Neural cell (in vitro differentiated cells): ENCODE measurements around the gene KRTAP10-2. TPM values are rescaled to one million over a fixed set of nuclear protein-coding genes. Genes with fewer than 3 reads are reported as not detected.

Experiments
- H2AFZ ChIP-seq: fragments of 200-600, 300-800 bp; sonication (generic), shearing (Covaris generic); 2 replicates; pipeline ENCODE4 v1.6.0; 2014; ENCODE audit warnings: low read depth, mild to moderate bottlenecking, antibody characterized with exemption, low read length, moderate library complexity
- H3F3A ChIP-seq: fragments of 200-600 bp; shearing (Covaris generic); 2 replicates; pipeline ENCODE4 v1.6.1; 2016; ENCODE audit warnings: mild to moderate bottlenecking, moderate library complexity, mixed read lengths, antibody characterized with exemption, low read length; ENCODE audit not compliant: insufficient read depth, poor library complexity, severe bottlenecking
- H3K27ac ChIP-seq: fragments of 200-600, 300-800 bp; sonication (generic), shearing (Covaris generic); 2 replicates; pipeline ENCODE4 v1.5.1; 2014; ENCODE audit warnings: mild to moderate bottlenecking, low read length, moderate library complexity
- H3K27me3 ChIP-seq: fragments of 300-800, 200-600 bp; sonication (generic), shearing (Covaris generic); 2 replicates; pipeline ENCODE4 v1.6.0; 2014; ENCODE audit warnings: mild to moderate bottlenecking, low read depth, low read length, moderate library complexity; ENCODE audit not compliant: insufficient read depth
- H3K36me3 ChIP-seq: fragments of 300-800, 200-600 bp; sonication (generic), shearing (Covaris generic); 2 replicates; pipeline ENCODE4 v1.5.1; 2014; ENCODE audit warnings: mild to moderate bottlenecking, antibody characterized with exemption, low read length, moderate library complexity; ENCODE audit not compliant: insufficient read depth
- H3K4me2 ChIP-seq: fragments of 300-800, 200-600 bp; sonication (generic), shearing (Covaris generic); 2 replicates; pipeline ENCODE4 v1.6.0; 2014; ENCODE audit warnings: mild to moderate bottlenecking, low read length
- H3K4me3 ChIP-seq: fragments of 300-800, 200-600 bp; sonication (generic), shearing (Covaris generic); 2 replicates; pipeline ENCODE4 v1.5.1; 2014; ENCODE audit warnings: mild to moderate bottlenecking, low read length, moderate library complexity
- H3K79me2 ChIP-seq: fragments of 200-600 bp; shearing (Covaris generic); replicated peaks from 2 replicates; pipeline ENCODE4 v1.6.0; 2014; ENCODE audit warnings: mild to moderate bottlenecking, low read length, moderate library complexity; ENCODE audit not compliant: insufficient read depth
- H3K9ac ChIP-seq: fragments of 300-800, 200-600 bp; sonication (generic), shearing (Covaris generic); 2 replicates; pipeline ENCODE4 v1.6.1; 2016; ENCODE audit warnings: mild to moderate bottlenecking, low read length, mixed read lengths
- H3K9me2 ChIP-seq: fragments of 200-600 bp; shearing (Covaris generic); 2 replicates; pipeline ENCODE4 v1.6.1; 2016; ENCODE audit warnings: mild to moderate bottlenecking, low read length, mixed read lengths; ENCODE audit not compliant: insufficient read depth
- H3K9me3 ChIP-seq: fragments of 200-600, 300-800 bp; sonication (generic), shearing (Covaris generic); 2 replicates; pipeline ENCODE4 v1.6.1; 2016; ENCODE audit warnings: mild to moderate bottlenecking, mixed run types, low read length, moderate library complexity, mixed read lengths
- H4K20me1 ChIP-seq: fragments of 200-600 bp; shearing (Covaris generic); 2 replicates; pipeline ENCODE4 v1.6.1; 2016; ENCODE audit warnings: mild to moderate bottlenecking, mixed run types; ENCODE audit not compliant: insufficient read depth
- CTCF ChIP-seq: fragments of 450-650 bp; IDR thresholded peaks from 2 replicates; pipeline ENCODE4 v1.5.1; 2014; ENCODE audit warnings: antibody characterized with exemption, mild to moderate bottlenecking, moderate library complexity; ENCODE audit not compliant: poor library complexity, severe bottlenecking
- EP300 ChIP-seq: fragments of 450-650 bp; conservative IDR thresholded peaks from 2 replicates; pipeline ENCODE4 v1.6.1; 2014; ENCODE audit warnings: antibody characterized with exemption, mild to moderate bottlenecking, moderate library complexity; ENCODE audit not compliant: poor library complexity, severe bottlenecking
- EZH2 ChIP-seq: fragments of 200-600, 300-800 bp; shearing (Covaris generic), sonication (generic); IDR thresholded peaks from 2 replicates; pipeline ENCODE4 v1.6.1; 2014; ENCODE audit warnings: antibody characterized with exemption, low read length, borderline replicate concordance, mild to moderate bottlenecking; ENCODE audit not compliant: insufficient read depth, poor library complexity, severe bottlenecking
- MXI1 ChIP-seq: fragments of 450-650 bp; conservative IDR thresholded peaks from 2 replicates; pipeline ENCODE4 v1.6.1; 2014; ENCODE audit warnings: antibody characterized with exemption, mild to moderate bottlenecking; ENCODE audit not compliant: poor library complexity, severe bottlenecking
- POLR2AphosphoS5 ChIP-seq: IDR thresholded peaks from 2 replicates; pipeline ENCODE4 v1.6.1; 2012
- RAD21 ChIP-seq: fragments of 450-650 bp; conservative IDR thresholded peaks from 2 replicates; pipeline ENCODE4 v1.6.1; 2014; ENCODE audit warnings: antibody characterized with exemption, mild to moderate bottlenecking, moderate library complexity
- REST ChIP-seq: IDR thresholded peaks from 2 replicates; pipeline ENCODE4 v1.6.1; 2012; ENCODE audit warnings: borderline replicate concordance
- SMC3 ChIP-seq: fragments of 450-650 bp; conservative IDR thresholded peaks from 2 replicates; pipeline ENCODE4 v1.6.1; 2014; ENCODE audit warnings: antibody characterized with exemption, mild to moderate bottlenecking, moderate library complexity; ENCODE audit not compliant: poor library complexity
- TAF1 ChIP-seq: IDR thresholded peaks from 2 replicates; pipeline ENCODE4 v1.6.1; 2012; ENCODE audit warnings: low read depth
- polyA plus RNA-seq: library from polyadenylated mRNA; depleted of rRNA; stranded (reverse); fragments of >200 nt; gene quantifications from 2 replicates; pipeline ENCODE4 v1.2.3, GENCODE V29; 2014

The KRTAP10-2 gene
- polyA plus RNA-seq, 1 donor from 2014 or later: not detected

- Histone ChIP-seq H3K27me3 (no peaks in the 10 kb centered on the region), H3F3A (no peaks in the 10 kb centered on the region), H3K36me3 (no peaks in the 10 kb centered on the region), H3K4me3 (no peak overlapping the region), H2AFZ (no peak overlapping the region), H3K9me3 (peaks cover 3% of the 10 kb centered on the region), H3K27ac (no peak overlapping the region), H4K20me1 (no peaks in the 10 kb centered on the region), H3K9ac (no peak overlapping the region), H3K4me2 (no peak overlapping the region), H3K79me2 (no peaks in the 10 kb centered on the region), H3K9me2 (no peaks in the 10 kb centered on the region)
- TF ChIP-seq REST: no peak
- TF ChIP-seq SMC3: no peak
- TF ChIP-seq EP300: no peak
- TF ChIP-seq TAF1: no peak
- TF ChIP-seq RAD21: no peak
- TF ChIP-seq POLR2AphosphoS5: no peak
- TF ChIP-seq CTCF: no peak
- no peak for TF ChIP-seq MXI1
- TF ChIP-seq EZH2: no peak
These were observed 34.0 kb downstream of the KRTAP10-2 start for GRCh38 chr21:44517175-44517899.

DNA sequence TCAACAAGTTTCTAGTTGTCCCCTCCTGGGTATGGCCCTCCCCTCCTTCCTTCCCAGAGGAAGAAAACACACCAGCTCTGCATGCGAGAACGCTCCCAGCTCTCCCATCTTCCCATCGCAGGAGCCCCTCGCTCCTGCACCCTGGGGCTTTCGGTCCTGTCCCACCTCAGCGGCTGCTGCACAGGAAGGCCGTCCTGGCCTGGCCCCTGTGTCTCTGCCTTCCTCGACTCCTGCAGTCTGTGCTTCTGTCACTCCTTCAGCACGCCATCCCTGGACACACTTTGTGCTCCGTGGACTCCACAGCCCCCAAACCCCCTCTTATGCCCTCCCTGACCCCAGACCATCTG, 34.5 kb downstream of the KRTAP10-2 start:
- H3K27ac ChIP-seq: no peak overlapping the region
- H3K9me3 ChIP-seq: peaks cover 3% of the 10 kb centered on the region
- no peak overlapping the region for H3K4me3 ChIP-seq
- H3K9ac ChIP-seq: no peak overlapping the region
- H3K36me3 ChIP-seq: no peaks in the 10 kb centered on the region
- no peaks in the 10 kb centered on the region for H4K20me1 ChIP-seq
- H2AFZ ChIP-seq: no peak overlapping the region
- no peak for TF ChIP-seq EZH2
- TF ChIP-seq MXI1: no peak
- TF ChIP-seq POLR2AphosphoS5: no peak
- no peak for TF ChIP-seq EP300
- TF ChIP-seq SMC3: no peak
- no peak for TF ChIP-seq CTCF
- TF ChIP-seq TAF1: no peak
- TF ChIP-seq RAD21: no peak
- TF ChIP-seq REST: no peak
- H3F3A ChIP-seq: no peaks in the 10 kb centered on the region
- no peaks in the 10 kb centered on the region for H3K27me3 ChIP-seq
- H3K4me2 ChIP-seq: no peak overlapping the region
- no peaks in the 10 kb centered on the region for H3K9me2 ChIP-seq
- H3K79me2 ChIP-seq: no peaks in the 10 kb centered on the region
